HEK293 (cell line): Measurements from ENCODE around the gene KCNT1.

Source experiments
- ATF2 ChIP-seq: fragments of 450-650 bp; formaldehyde crosslinking; IDR thresholded peaks from 2 replicates; pipeline ENCODE4 v1.5.1; 2016; ENCODE audit warnings: missing biosample characterization, missing genetic modification characterization, low read depth
- CTCF ChIP-seq: fragments of 450-650 bp; formaldehyde crosslinking; IDR thresholded peaks from 2 replicates; pipeline ENCODE4 v1.5.1; 2016; ENCODE audit warnings: missing biosample characterization, missing genetic modification characterization
- ZBTB11 ChIP-seq: fragments of 450-650 bp; formaldehyde crosslinking; conservative IDR thresholded peaks from 2 replicates; pipeline ENCODE4 v1.5.1; 2016; ENCODE audit warnings: low read depth, missing biosample characterization, missing genetic modification characterization
- ZBTB20 ChIP-seq: fragments of 450-650 bp; formaldehyde crosslinking; IDR thresholded peaks from 2 replicates; pipeline ENCODE4 v1.5.1; 2016; ENCODE audit warnings: missing biosample characterization, missing genetic modification characterization
- ZNF23 ChIP-seq: fragments of 450-650 bp; formaldehyde crosslinking; IDR thresholded peaks from 2 replicates; pipeline ENCODE4 v1.5.1; 2016; ENCODE audit warnings: missing biosample characterization, missing genetic modification characterization, borderline replicate concordance
- ZNF513 ChIP-seq: fragments of 450-650 bp; IDR thresholded peaks from 2 replicates; pipeline ENCODE4 v1.5.1; 2018; ENCODE audit warnings: missing biosample characterization, missing genetic modification characterization
- ZNF621 ChIP-seq: fragments of 450-650 bp; formaldehyde crosslinking; IDR thresholded peaks from 2 replicates; pipeline ENCODE4 v1.5.1; 2017; ENCODE audit warnings: missing biosample characterization, missing genetic modification characterization
- ZNF76 ChIP-seq: fragments of 450-650 bp; formaldehyde crosslinking; IDR thresholded peaks from 2 replicates; pipeline ENCODE4; 2016; ENCODE audit warnings: low read depth, missing biosample characterization, missing genetic modification characterization, borderline replicate concordance

GRCh38 chr9:135770203-135770535 is 68.2 kb downstream of the KCNT1 start:
- TF ChIP-seq CTCF (tag by site-specific recombination) (no peak), ZBTB11 (no peak), ATF2 (tag by site-specific recombination) (no peak), ZNF621 (tag by site-specific recombination) (no peak), ZNF23 (tag by site-specific recombination) (no peak), ZNF513 (tag by site-specific recombination) (no peak), ZBTB20 (tag by site-specific recombination) (no peak), ZNF76 (no peak)
